Measurements from ENCODE around the gene EFNA5.

EFNA5 gene

GRCh38 chr5:107426872-107427271 is 243.9 kb downstream of the EFNA5 start (continued):
- no peak for TF ChIP-seq ZNF398 (tag by site-specific recombination; IDR thresholded peaks at IDR 0.05)
- no peak for TF ChIP-seq ZNF501 (tag by site-specific recombination; IDR thresholded peaks at IDR 0.05)
- TF ChIP-seq ZNF24 (tag by site-specific recombination; IDR thresholded peaks at IDR 0.05), result no peak
- no peak for TF ChIP-seq TSHZ1 (tag by site-specific recombination; IDR thresholded peaks at IDR 0.05; ENCODE audit: borderline replicate concordance)
- TF ChIP-seq ZSCAN30 (tag by site-specific recombination; IDR thresholded peaks at IDR 0.05), result no peak
- TF ChIP-seq ZNF391 (tag by site-specific recombination; IDR thresholded peaks at IDR 0.05; ENCODE audit: borderline replicate concordance, low read depth), result no peak
- TF ChIP-seq ZNF529 (tag by site-specific recombination; IDR thresholded peaks at IDR 0.05; ENCODE audit: insufficient replicate concordance), result no peak
- no peak for TF ChIP-seq ZNF555 (tag by site-specific recombination; conservative IDR thresholded peaks at IDR 0.05)

GRCh38 chr5:107426209-107426608 is 244.5 kb downstream of the EFNA5 start:
- Histone ChIP-seq H3K4me1 (ENCODE audit: control insufficient read depth, insufficient read depth, low read length) (no peaks in the 10 kb centered on the region; the same call in 1 of the 2 replicates), H3K4me3 (ENCODE audit: low read depth, low read length) (no peak overlapping the region), H3K27ac (ENCODE audit: extremely low read depth, low read depth, low read length) (no peak overlapping the region), H3K36me3 (ENCODE audit: control insufficient read depth in 2 of 2, insufficient read depth in 1 of 2, low read length in 2 of 2) (no peaks in the 10 kb centered on the region; a peak in 2 of 3 replicates), H3K9me3 (ENCODE audit: control insufficient read depth, insufficient read depth, low read depth, low read length) (no peaks in the 10 kb centered on the region)
- CTCF ChIA-PET, result interaction anchor here (0.7 to 1.3 kb wide), 2 partner anchors 10 to 178 kb away, joined by 3 to 4 read pairs; no protein-coding TSS in a partner anchor
- TF ChIP-seq ZNF704 (tag by site-specific recombination; IDR thresholded peaks at IDR 0.05), result no peak
- no peak for TF ChIP-seq ZNF211 (tag by site-specific recombination; IDR thresholded peaks at IDR 0.05; ENCODE audit: low read depth)
- TF ChIP-seq ZNF621 (tag by site-specific recombination; IDR thresholded peaks at IDR 0.05), result no peak
- no peak for TF ChIP-seq ZNF311 (tag by site-specific recombination; IDR thresholded peaks at IDR 0.05; ENCODE audit: borderline replicate concordance)
- TF ChIP-seq ZNF777 (tag by site-specific recombination; IDR thresholded peaks at IDR 0.05; ENCODE audit: borderline replicate concordance), result no peak
- TF ChIP-seq, protein P1, sequence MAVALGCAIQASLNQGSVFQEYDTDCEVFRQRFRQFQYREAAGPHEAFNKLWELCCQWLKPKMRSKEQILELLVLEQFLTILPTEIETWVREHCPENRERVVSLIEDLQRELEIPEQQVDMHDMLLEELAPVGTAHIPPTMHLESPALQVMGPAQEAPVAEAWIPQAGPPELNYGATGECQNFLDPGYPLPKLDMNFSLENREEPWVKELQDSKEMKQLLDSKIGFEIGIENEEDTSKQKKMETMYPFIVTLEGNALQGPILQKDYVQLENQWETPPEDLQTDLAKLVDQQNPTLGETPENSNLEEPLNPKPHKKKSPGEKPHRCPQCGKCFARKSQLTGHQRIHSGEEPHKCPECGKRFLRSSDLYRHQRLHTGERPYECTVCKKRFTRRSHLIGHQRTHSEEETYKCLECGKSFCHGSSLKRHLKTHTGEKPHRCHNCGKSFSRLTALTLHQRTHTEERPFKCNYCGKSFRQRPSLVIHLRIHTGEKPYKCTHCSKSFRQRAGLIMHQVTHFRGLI (tag by site-specific recombination; IDR thresholded peaks at IDR 0.05), result no peak
- TF ChIP-seq ZNF521 (tag by site-specific recombination; IDR thresholded peaks at IDR 0.05), result no peak
- no peak for TF ChIP-seq ZNF133 (tag by site-specific recombination; IDR thresholded peaks at IDR 0.05)
- TF ChIP-seq ZNF19 (tag by site-specific recombination; IDR thresholded peaks at IDR 0.05; ENCODE audit: low read depth), result no peak
- TF ChIP-seq PATZ1 (tag by site-specific recombination; IDR thresholded peaks at IDR 0.05), result no peak
- TF ChIP-seq ZNF792 (tag by site-specific recombination; IDR thresholded peaks at IDR 0.05), result no peak
- TF ChIP-seq SALL2 (tag by site-specific recombination; IDR thresholded peaks at IDR 0.05; ENCODE audit: borderline replicate concordance), result no peak
- TF ChIP-seq KLF8 (tag by site-specific recombination; IDR thresholded peaks at IDR 0.05), result no peak
- no peak for TF ChIP-seq SP3 (tag by site-specific recombination; IDR thresholded peaks at IDR 0.05)
- no peak for TF ChIP-seq ZNF341 (tag by site-specific recombination; IDR thresholded peaks at IDR 0.05; ENCODE audit: low read depth)
- TF ChIP-seq ZBTB17 (tag by site-specific recombination; IDR thresholded peaks at IDR 0.05), result no peak
- no peak for TF ChIP-seq RBAK (tag by site-specific recombination; IDR thresholded peaks at IDR 0.05)
- no peak for TF ChIP-seq KLF16 (tag by site-specific recombination; IDR thresholded peaks at IDR 0.05)
- POLR2A ChIA-PET, result no interaction called here

Measured in HEK293 (cell line).